IPS DF 6.9 (cell line): ENCODE data around the gene SPRED3.
"Not testable (repeated sequence)": the region's sequence is repeated elsewhere in the genome, so short reads cannot be mapped to it uniquely, and the experiment has no call there.

ENCODE experiments used
- DNase-seq: peaks from one replicate; pipeline ENCODE4 v3.0.0-alpha.2; 2013; ENCODE audit warnings: low read depth, low spot score
- H3K27ac ChIP-seq: one replicate; pipeline ENCODE4 v1.5.1; 2013; ENCODE audit warnings: low read length, control low read depth
- H3K27me3 ChIP-seq: 2 replicates; pipeline ENCODE4 v1.6.1; 2013; ENCODE audit warnings: mild to moderate bottlenecking, low read length; ENCODE audit not compliant: control insufficient read depth, insufficient read depth
- H3K36me3 ChIP-seq: 2 replicates; pipeline ENCODE4 v1.6.1; 2013; ENCODE audit warnings: low read length; ENCODE audit not compliant: control insufficient read depth, insufficient read depth
- H3K4me1 ChIP-seq: 2 replicates; pipeline ENCODE4 v1.6.1; 2013; ENCODE audit warnings: low read length; ENCODE audit not compliant: control insufficient read depth, insufficient read depth
- H3K4me3 ChIP-seq: 2 replicates; pipeline ENCODE4 v1.5.1; 2013; ENCODE audit warnings: mild to moderate bottlenecking, low read length
- H3K9me3 ChIP-seq: 2 replicates; pipeline ENCODE4 v1.6.1; 2013; ENCODE audit warnings: low read length, inconsistent platforms; ENCODE audit not compliant: control insufficient read depth, insufficient read depth
- WGBS: extraction: QIAGEN DNeasy Blood & Tissue Kit; methylation state at CpG from one replicate; pipeline ENCODE4 v1.1.7; 2013; ENCODE audit warnings: mixed read lengths, missing lambda C conversion rate; ENCODE audit not compliant: insufficient read length, insufficient coverage; 5-methylcytosine and 5-hydroxymethylcytosine counted together

The SPRED3 gene

DNA sequence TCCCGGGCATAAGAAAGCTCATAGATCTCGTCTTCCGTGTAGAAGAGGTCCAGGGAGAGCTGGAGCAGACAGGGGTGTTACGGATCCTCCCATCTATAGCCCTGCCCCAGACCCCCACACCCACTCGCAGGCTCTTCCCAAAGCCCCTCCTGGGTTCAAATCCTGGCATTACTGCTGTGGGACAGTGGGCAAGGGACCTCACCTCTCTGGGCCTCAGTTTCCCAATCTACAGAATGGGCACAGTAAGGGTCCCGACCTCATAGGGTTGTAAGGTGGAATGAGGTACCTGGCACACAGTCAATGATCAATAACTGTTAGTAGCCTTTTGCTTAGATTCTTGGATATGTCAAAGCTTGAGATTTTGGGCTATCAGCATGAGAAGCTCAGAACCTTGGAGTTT, 24.9 kb downstream of the SPRED3 start:
- Histone ChIP-seq H3K4me1 (peaks cover 2% of the 10 kb centered on the region; the same call in 1 of the 2 replicates), H3K9me3 (no peaks in the 10 kb centered on the region), H3K27me3 (no peaks in the 10 kb centered on the region), H3K4me3 (no peak overlapping the region), H3K36me3 (no peaks in the 10 kb centered on the region), H3K27ac (no peak overlapping the region)
- WGBS = no CpG with 5 or more reads among the region's 6 CpGs
- DNase-seq = no peak

DNA sequence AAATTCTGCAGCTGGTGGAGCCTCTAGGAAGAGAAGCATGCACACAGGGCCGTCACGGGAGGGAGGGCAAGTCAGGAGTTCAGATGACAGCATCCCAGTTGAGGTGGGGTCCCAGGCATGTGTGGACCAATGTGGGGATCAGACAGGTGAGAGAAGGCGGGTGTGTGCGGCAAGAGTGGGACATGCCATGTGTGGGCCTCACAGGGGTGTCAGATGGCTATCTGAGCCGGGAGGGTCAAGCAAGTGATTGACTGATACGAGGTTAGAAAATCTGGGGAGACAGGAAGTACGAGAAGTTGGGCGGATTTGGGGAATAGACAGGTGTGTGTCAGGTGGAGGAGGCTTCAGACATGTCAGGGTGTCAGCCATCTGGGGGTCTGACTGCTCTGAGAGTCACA, 28.6 kb downstream of the SPRED3 start:
- H3K36me3 ChIP-seq = no peaks in the 10 kb centered on the region
- no peak for DNase-seq
- H3K27me3 ChIP-seq = no peaks in the 10 kb centered on the region
- WGBS = 100% methylated on average over 2 of the region's 8 CpGs
- no peak overlapping the region for H3K4me3 ChIP-seq
- H3K9me3 ChIP-seq = no peaks in the 10 kb centered on the region
- H3K27ac ChIP-seq = no peak overlapping the region
- H3K4me1 ChIP-seq = peaks cover 3% of the 10 kb centered on the region; the same call in 1 of the 2 replicates

DNA sequence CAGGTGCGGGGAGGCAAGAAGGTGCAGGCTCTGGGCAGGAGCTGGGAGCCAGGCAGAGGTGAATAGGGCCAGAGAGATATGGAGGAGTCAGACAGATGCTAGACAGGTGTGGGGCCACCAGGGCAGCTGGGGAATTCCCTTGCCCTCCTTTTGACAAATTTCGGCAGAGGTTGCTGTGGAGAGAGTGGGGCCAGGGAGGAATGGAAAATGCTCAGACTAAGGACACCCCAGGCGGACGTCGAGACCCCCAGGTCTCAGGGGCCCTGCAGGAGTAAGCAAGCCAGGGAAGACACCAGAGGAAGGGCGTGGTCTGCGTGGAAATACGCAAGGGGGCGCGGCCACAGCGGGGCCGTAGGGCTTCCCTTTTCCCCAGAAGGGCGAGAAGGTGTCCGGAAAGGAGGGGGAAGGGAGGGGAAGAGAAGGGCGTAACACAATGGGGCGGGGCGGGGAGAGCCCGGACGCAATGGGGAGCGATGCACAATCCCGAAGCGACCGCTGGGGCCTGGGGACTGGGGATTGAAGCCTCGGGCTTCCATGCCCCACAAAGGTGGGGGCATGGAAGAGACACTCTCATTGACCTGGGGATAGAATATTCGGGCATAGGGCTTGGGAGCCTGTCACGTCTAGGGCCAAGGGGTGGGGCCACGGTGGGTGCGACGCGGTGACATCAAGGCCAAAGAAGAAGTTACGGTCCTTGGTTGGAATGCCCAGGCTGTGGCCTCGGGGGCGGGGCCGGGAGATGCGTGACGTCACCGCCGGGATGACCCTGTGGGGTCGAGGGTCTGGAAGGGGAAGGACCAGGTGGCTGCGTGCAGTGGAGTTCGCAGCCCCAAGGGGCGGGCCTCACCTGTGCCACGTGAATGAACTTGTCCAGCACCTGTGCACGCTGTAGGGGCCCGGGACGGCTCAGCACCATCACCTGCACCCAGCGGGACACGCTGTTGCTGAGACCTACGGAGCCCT, 29.3 kb downstream of the SPRED3 start:
- H3K27ac ChIP-seq = no peak overlapping the region
- no peak for DNase-seq
- no peaks in the 10 kb centered on the region for H3K27me3 ChIP-seq
- no peaks in the 10 kb centered on the region for H3K36me3 ChIP-seq
- H3K4me1 ChIP-seq = peaks cover 3% of the 10 kb centered on the region; the same call in 1 of the 2 replicates
- H3K9me3 ChIP-seq = no peaks in the 10 kb centered on the region
- H3K4me3 ChIP-seq = peak overlapping the region; percentile 62; the same call in 1 of the 2 replicates
- no CpG with 5 or more reads among the region's 49 CpGs for WGBS

DNA sequence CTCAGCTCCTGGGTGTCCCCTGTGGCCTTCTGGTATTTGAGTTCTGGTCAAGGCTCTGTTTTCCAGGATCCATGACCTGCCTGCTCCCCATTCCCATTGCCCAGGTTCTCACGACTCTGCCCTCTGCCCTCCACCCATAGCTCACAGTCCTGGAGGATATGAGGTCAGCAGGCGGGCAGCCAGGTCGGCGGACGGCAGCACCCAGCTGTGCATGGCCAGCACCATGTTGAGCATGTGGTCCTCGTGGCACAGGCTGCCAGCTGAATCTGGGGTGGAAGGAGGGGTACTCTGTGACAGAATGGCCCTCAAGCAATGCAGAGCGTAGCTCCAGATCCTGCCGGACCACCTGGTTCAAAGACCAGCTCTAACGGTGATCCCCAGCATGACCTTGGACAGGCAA, 32.4 kb downstream of the SPRED3 start:
- no peaks in the 10 kb centered on the region for H3K9me3 ChIP-seq
- no peaks in the 10 kb centered on the region for H3K27me3 ChIP-seq
- no peak overlapping the region for H3K27ac ChIP-seq
- no peak overlapping the region; the same call in 1 of the 2 replicates for H3K4me3 ChIP-seq
- no peak for DNase-seq
- no peaks in the 10 kb centered on the region for H3K36me3 ChIP-seq
- H3K4me1 ChIP-seq = peaks cover 8% of the 10 kb centered on the region
- WGBS = no CpG with 5 or more reads among the region's 9 CpGs

DNA sequence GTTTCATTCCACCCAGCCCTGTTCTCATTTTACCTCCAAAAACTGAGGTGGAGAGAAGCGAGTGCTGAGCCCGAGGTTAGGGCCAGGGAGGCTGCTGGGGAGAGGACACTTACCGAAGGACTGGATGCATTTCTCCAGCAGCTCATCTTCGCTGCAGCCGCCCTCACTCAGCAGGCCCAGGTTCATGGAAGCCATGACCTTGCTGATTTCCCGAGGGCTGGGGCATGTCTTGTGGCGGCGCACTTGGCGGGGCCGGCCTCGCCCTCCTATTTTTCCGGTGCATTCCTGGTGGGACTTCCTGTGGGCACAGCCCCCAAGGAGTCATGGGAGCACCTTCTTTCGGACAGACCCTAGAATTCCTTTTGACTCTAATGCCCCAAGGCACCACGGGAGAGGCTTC, 33.4 kb downstream of the SPRED3 start:
- no CpG with 5 or more reads among the region's 14 CpGs for WGBS
- no peak overlapping the region for H3K27ac ChIP-seq

DNA sequence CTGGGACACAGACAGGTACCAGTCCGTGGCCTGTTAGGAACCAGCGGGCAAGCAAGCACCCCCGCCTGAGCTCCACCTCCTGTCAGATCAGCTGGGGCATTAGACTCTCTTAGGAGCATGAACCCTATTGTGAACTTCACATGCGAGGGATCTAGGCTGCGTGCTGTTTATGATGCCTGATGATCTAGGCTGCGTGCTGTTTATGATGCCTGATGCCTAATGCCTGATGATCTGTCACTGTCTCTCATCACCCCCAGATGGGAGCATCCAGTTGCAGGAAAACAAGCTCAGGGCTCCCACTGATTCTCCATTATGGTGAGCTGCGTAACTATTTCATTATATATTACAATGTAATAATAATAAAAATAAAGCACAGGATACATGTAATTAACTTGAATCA, 33.9 kb downstream of the SPRED3 start:
- Histone ChIP-seq H3K4me1 (peaks cover 10% of the 10 kb centered on the region), H3K27ac (no peak overlapping the region), H3K9me3 (no peaks in the 10 kb centered on the region), H3K4me3 (no peak overlapping the region), H3K27me3 (no peaks in the 10 kb centered on the region), H3K36me3 (no peaks in the 10 kb centered on the region)
- WGBS = no CpG with 5 or more reads among the region's 7 CpGs
- DNase-seq = no peak

More for the DNA sequence above, 33.4 kb downstream of the SPRED3 start:
- no peaks in the 10 kb centered on the region for H3K9me3 ChIP-seq
- peaks cover 8% of the 10 kb centered on the region for H3K4me1 ChIP-seq
- DNase-seq = no peak
- H3K36me3 ChIP-seq = no peaks in the 10 kb centered on the region
- no peak overlapping the region for H3K4me3 ChIP-seq
- no peaks in the 10 kb centered on the region for H3K27me3 ChIP-seq

DNA sequence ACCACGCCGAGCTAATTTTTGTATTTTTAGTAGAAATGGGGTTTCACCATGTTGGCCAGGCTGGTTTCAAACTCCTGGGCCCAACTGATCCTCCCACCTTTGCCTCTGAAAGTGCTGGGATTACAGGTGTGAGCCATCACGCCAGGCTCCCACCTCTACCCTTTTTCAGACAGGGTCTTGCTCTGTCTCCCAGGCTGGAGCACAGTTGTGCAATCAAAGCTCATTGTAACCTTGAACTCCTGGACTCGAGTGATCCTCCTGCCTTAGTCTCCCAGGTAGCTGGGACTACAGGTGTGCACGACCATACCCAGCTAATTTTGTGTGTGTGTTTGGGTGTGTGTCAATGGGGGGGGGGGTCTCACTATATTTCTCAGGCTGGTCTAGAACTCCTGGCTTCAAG, 35.8 kb downstream of the SPRED3 start:
- Histone ChIP-seq H3K27me3 (no peaks in the 10 kb centered on the region), H3K4me3 (no peak overlapping the region), H3K9me3 (no peaks in the 10 kb centered on the region), H3K36me3 (no peaks in the 10 kb centered on the region), H3K4me1 (peaks cover 7% of the 10 kb centered on the region), H3K27ac (no peak overlapping the region)
- DNase-seq = no peak
- whole genome bisulfite sequencing = no CpG with 5 or more reads among the region's 5 CpGs

DNA sequence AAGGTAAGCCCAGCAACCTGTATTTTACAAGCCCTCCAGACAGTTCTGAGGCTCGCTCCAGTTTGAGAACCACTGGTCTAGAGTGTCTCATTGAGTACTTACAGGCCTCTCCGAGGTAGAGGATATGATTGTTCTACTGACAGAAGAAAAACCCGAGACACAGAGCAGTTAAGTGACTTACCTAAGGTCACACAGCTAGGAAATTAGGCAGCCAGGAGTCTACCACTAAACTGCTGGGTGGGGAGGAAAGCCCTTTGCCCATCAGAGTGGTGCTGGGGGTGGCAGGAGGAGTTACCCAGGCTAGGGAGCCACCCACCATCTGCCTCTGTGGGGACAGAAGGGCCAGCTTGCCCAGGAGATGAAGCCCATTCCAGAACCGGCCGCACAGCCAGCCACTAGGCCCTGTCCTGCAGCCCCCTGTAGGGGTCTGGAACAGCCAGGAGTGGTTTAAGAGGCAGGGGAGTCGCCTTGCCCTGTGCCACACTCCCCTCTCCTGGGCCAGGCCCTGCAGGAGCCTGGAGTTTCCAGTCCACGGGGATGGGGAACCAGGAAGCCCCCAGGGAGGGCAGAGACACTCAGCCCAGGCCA, 36.8 kb downstream of the SPRED3 start:
- Histone ChIP-seq H3K9me3 (no peaks in the 10 kb centered on the region), H3K27me3 (no peaks in the 10 kb centered on the region), H3K4me3 (no peak overlapping the region), H3K36me3 (no peaks in the 10 kb centered on the region), H3K4me1 (peaks cover 7% of the 10 kb centered on the region), H3K27ac (no peak overlapping the region)
- no peak for DNase-seq
- no CpG with 5 or more reads among the region's 7 CpGs for WGBS

DNA sequence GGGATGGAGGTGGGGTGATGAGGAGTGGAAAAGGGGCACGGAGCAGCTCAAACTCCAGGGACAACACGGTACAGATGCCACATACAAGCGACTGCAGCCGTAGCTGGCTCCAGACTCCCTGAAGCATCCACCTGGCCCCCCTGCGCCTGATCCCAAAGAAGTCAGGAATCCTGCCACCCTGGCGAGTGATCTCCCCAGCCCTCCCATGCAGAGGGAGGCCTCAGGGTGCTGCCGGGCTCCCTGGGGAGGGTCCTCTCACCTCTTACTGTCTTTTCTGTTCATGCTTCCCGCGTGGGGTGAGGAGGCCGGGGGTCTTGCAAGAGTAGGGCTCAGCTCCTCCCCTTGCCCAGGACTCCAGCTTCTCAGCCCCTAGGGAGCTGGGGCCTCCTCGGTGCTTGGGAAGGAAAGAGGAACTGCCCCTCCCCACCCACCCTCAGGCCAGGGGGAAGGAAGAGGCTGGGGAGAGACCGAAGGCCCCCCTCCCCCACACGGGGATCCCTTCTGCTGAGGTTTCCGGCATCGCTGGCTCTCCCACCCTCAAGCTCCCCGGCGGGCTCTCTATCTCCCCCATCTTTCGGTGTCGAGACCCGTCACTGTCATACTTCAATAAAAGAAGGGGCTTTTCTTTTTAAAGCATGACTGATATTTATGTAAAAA, 37.4 kb downstream of the SPRED3 start, which contains the start of gene RASGRP4:
Gene RASGRP4, minus strand, starts transcription at position 410 of the 657 bp plus-strand sequence. Its CDS starts 128 bp downstream, at position 282.
- no peak within 1 kb of the TSS for H3K4me3 ChIP-seq
- no peaks in the 10 kb centered on the region for H3K27me3 ChIP-seq
- peaks cover 7% of the 10 kb centered on the region for H3K4me1 ChIP-seq
- no CpG with 5 or more reads among the region's 20 CpGs for WGBS
- no peaks in the 10 kb centered on the region for H3K9me3 ChIP-seq
- H3K27ac ChIP-seq = no peak within 1 kb of the TSS
- no peak for DNase-seq
- H3K36me3 ChIP-seq = no peaks in the 10 kb centered on the region

DNA sequence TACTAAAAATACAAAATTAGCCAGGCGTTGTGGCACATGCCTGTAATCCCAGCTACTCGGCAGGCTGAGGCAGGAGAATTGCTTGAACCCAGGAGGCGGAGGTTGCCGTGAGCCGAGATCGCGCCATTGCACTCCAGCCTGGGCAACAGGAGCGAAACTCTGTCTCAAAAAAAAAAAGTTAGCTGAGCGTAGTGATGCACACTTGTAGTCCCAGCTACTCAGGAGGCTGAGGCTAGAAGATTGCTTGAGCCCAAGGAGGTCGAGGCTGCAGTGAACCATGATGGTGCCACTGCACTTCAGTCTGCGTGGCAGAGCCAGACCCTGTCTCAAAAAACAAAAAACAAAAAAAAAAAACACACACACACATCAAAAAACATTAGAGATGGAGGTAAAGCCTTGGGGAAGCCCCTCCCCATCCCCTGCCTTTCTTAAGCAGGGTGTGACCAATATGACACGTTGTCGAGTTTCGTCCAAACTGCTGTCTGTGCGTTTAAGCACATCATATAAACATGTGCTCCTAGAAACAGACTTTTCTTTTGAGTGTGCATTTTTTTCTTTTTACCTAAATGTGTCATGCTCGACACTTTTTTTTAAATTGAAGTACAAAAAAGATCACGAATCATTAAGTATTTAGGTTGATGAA, 38.7 kb downstream of the SPRED3 start:
- not testable (repeated sequence) for H3K27ac ChIP-seq, H3K9me3 ChIP-seq, H3K36me3 ChIP-seq, DNase-seq, H3K27me3 ChIP-seq, H3K4me3 ChIP-seq, H3K4me1 ChIP-seq
- WGBS = no CpG with 5 or more reads among the region's 17 CpGs
